Subcutaneous adipose tissue (tissue), 4 donors: ENCODE measurements around the gene TCF20. TPM values are rescaled to one million over a fixed set of nuclear protein-coding genes. Genes with fewer than 3 reads are reported as not detected.

Source experiments
- CTCF ChIP-seq: fragments of 450-650 bp; IDR thresholded peaks from one replicate; pipeline ENCODE4 v1.5.1; 2016; ENCODE audit warnings: low read depth, mild to moderate bottlenecking, control low read depth, antibody characterized with exemption, moderate library complexity
- total RNA-seq, 4 donors: library from RNA; depleted of rRNA; stranded (reverse); fragments of >200 nt; gene quantifications; one replicate each; pipeline ENCODE4 v1.1.0, GENCODE V29; 2016

TCF20 gene
- total RNA-seq, 4 donors from 2014 or later, result 17.8 to 25.6 (median 22.4) TPM

GRCh38 chr22:42298746-42299145 is 28.3 kb upstream of the TCF20 start:
- no peak for TF ChIP-seq CTCF

- no peak for TF ChIP-seq CTCF
These were observed 27.3 kb upstream of the TCF20 start for GRCh38 chr22:42297778-42298177.

DNA sequence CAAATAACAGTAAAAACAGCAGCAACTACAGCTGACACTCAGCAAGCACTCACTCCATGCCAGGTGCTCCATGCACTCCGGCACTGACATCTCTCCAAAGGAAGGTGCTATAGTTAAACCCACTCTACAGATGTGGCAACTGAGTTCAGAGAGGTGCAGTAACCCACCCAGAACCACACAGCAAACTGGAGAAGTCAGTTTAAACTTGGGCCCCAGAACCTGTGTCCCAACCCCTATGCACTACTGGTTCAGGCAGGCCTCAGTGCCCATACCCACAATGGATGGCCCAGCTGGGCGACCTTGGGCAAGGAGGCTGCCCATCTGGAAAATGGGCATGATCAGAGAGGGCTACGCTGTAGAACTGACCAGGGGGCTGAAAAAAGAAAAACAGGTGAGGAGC is 26.4 kb upstream of the TCF20 start:
- no peak for TF ChIP-seq CTCF

GRCh38 chr22:42296381-42296853 is 26.0 kb upstream of the TCF20 start:
- no peak for TF ChIP-seq CTCF

- no peak for TF ChIP-seq CTCF
These were observed 23.9 kb upstream of the TCF20 start for GRCh38 chr22:42294034-42294985.

- no peak for TF ChIP-seq CTCF
These were observed 22.5 kb upstream of the TCF20 start for GRCh38 chr22:42292732-42293520.

GRCh38 chr22:42291287-42291686 is 20.8 kb upstream of the TCF20 start:
- TF ChIP-seq CTCF, result no peak
